ENCODE results near the gene HPCA.
A peak's percentile ranks its signal among the peaks of the same experiment; 100 is the strongest.

HPCA gene

GRCh38 chr1:32871364-32872191 lies 14.7 kb upstream of the HPCA start:
- H3K27ac ChIP-seq: no peak overlapping the region
- TF ChIP-seq ZFX (IDR thresholded peaks at IDR 0.05): no peak
- TF ChIP-seq CTCF (conservative IDR thresholded peaks at IDR 0.05): no peak

- TF ChIP-seq CTCF (conservative IDR thresholded peaks at IDR 0.05): no peak
- TF ChIP-seq ZFX (IDR thresholded peaks at IDR 0.05): no peak
- H3K27ac ChIP-seq: no peak overlapping the region
Measured at GRCh38 chr1:32872192-32872460, 14.2 kb upstream of the HPCA start.

- no peak overlapping the region for H3K27ac ChIP-seq
- TF ChIP-seq CTCF (conservative IDR thresholded peaks at IDR 0.05): no peak
- no peak for TF ChIP-seq ZFX (IDR thresholded peaks at IDR 0.05)
Measured at GRCh38 chr1:32873484-32873883, 12.8 kb upstream of the HPCA start.

- no peak overlapping the region for H3K27ac ChIP-seq
- TF ChIP-seq CTCF (conservative IDR thresholded peaks at IDR 0.05) (no peak), ZFX (IDR thresholded peaks at IDR 0.05) (no peak)
Measured at GRCh38 chr1:32874860-32875752, 11.2 kb upstream of the HPCA start.

GRCh38 chr1:32876341-32877210 lies 9.7 kb upstream of the HPCA start:
- TF ChIP-seq CTCF (conservative IDR thresholded peaks at IDR 0.05) (peak; percentile 98), ZFX (IDR thresholded peaks at IDR 0.05) (no peak)
- no peak overlapping the region for H3K27ac ChIP-seq

- no peak for TF ChIP-seq ZFX (IDR thresholded peaks at IDR 0.05)
- no peak for TF ChIP-seq CTCF (conservative IDR thresholded peaks at IDR 0.05)
- no peak overlapping the region for H3K27ac ChIP-seq
Measured at GRCh38 chr1:32877211-32878110, 8.8 kb upstream of the HPCA start.

Measured in C4-2B (cell line).